Amygdala (tissue), 56 donors: ENCODE measurements around the gene FIBIN.
"Not testable (repeated sequence)": the region's sequence is repeated elsewhere in the genome, so short reads cannot be mapped to it uniquely, and the experiment has no call there.

Experiments used
- DNase-seq, 56 donors: peaks; one replicate each; lab custom pipeline; 2025; lab: John Stamatoyannopoulos, UW

The FIBIN gene

DNA sequence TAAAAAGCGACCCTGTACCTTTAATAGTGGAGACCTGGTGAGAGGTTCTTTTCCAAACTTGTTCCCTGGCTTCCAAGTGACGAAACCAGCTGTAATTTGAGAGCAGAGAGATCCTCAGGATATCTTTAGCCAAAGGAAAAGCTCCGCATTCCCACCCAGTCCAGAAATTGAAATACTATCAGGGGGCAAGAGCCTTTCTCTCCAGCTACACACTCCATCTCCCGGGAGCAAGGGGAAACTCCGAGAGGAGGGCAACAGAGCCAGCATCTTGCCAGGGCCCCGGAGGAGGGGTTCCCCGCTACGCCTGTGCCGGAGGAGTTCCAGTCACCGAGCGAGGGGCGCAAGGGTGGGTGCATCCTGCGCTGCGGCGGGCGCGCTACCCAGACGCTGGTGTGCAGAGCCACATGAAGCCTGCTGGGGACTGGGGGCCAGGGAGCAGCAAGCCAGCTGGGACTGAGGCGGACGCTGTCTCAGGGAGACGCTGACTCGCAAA lies at the start of gene FIBIN:
FIBIN (plus strand) TSS at position 148 of the 493 bp plus-strand sequence. CDS start 415 bp downstream, outside the sequence.
- peak in 28 of 56 donors; percentile 5 to 39 (median 18) for DNase-seq

DNA sequence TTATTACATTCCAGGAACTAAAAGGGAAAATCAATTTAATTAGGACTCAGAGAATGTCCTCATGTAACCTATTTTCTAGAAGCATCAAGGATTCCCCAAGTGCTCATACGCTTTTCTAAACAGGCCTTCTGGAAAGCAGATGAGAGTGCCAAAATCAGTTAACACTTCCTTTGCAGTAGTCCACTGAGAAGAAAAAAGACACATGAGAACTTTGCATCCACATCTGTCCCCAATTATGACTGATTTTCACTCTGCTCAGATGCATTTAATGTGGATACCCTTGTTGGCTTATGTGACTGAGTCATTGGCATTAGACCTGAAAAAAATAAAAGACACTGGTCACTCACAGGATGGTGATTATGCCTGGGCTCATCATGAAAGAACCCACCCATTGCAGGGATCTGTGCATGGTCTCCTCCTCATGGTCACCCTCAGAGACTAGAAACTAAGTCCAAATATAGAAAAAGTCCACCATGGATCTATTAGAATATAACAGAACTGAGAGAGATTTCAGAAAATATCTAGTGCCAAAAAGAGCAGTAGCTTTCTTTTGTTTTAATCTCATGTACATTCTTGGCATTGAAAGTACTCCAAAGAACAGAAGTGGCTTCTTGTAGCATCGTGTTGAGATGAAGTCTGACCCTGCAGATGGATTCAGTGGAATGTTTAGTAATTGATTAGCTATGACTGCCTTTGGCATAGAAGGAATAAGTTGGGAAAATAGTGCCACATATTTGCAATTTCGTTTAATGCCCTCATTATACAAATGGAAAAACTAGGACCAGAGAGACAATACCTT lies 48.8 kb upstream of the FIBIN start:
- no peak for DNase-seq

DNA sequence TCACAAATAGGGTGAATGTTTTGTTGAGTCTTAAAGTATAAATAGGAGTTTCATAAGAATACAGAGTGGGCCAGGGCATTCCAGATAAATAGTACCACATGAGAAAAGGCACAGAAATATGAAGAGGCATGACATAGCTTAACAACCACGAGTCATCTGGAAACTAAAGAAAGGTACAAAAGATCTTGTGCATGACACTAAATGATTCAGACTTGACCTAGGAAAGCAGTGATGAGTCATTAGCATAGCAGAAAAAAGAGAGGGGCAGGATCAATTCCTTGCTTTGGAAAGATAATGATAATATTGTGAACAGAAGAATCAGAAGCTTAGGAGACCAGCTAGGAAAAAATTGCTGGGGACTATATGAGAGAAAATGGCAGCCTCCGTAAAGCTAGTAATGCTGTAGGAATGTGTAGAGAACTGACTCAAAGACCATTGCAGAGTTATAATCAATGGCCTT lies 47.6 kb upstream of the FIBIN start:
- DNase-seq, result no peak

DNA sequence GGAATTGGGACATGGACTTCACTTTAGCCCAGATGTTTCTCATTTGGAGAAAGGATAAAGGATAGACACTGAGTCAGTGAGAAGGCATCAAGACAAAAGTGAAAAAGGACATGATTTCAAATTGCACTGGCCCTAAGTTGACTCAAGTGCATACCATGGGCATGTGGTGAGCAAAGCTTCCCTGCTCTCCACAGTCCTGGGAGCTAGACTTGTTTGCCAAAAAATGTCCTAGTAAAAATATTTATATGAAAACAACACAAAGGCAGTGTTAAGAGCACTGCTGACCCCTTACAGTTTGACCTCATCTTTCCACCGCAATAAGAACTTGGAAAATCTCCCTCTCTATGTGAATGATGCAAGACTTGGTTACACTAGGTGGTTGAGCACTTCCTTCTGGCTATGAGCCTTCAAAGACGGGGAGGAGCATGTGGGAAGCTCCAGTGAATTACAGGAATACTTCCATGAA lies 46.5 kb upstream of the FIBIN start:
- no peak for DNase-seq

DNA sequence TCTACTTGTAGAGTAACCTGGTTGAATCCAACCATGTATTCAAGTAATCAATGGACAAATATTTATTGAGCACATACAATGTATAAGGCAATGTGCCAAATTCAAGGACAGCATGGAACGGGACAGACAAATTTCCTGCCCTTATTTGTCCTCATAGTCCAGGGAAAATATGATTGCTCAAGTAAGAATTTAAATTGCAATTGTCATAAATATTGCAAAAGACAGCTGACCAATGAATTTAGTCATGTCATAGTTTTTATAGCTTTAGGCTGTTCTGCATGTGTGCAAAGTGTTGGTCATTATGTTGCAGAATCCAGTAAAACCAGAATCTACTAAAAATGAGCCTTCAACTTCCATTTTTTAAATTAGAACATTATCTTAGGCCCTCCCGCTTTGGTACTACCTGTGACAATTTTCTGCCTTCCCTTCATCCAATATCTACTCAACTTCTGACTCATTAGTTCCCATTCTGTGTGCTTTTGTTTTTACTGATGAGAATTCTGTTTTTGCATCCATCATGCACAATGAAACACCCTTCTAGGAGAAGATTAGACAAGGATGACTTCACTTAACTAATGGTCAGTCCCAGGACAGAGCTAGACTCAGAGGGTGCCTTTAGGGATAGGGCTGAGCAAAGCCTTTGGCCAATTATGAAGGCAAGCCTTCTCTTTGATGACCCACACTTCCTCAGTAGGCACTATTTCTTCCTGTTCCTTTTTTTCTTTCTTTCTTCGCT lies 45.8 kb upstream of the FIBIN start:
- no peak for DNase-seq

DNA sequence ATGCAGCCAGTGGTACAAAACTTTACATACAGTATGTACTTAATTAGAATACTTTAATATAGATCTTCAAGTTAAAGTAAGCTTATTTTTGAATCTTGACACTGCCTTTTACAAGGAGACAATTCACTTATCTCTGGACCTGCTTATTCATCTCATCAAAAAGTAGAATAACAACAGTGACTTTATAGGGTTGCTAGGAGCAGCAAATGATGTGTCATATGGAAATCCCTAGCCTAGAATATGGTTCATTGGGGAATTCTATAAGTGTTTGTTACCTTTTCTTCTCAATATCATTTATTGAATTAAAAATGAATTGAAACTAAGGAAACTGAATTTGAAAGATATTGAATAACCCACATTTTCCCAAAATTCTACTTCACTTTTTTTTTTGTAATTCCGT lies 45.0 kb upstream of the FIBIN start:
- DNase-seq, result no peak

DNA sequence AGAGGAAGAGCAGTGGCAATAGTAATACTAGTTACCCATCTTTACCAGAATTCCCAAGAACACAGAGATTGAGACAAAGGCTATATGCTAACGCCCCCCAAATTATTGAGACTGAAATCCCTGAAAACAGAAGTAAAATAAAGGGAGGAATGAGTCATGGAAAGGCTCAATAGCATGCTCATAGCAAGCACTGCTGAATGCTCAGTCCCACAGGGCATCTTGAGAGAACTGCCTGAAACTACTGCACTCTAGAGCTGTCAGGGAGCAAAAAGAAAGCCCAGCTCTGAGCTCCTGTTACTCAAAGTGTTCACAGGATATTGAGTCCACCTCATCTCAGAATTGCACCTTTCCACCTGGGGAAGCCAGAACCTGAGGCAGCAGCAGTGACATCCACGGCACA lies 44.1 kb upstream of the FIBIN start:
- no peak for DNase-seq

DNA sequence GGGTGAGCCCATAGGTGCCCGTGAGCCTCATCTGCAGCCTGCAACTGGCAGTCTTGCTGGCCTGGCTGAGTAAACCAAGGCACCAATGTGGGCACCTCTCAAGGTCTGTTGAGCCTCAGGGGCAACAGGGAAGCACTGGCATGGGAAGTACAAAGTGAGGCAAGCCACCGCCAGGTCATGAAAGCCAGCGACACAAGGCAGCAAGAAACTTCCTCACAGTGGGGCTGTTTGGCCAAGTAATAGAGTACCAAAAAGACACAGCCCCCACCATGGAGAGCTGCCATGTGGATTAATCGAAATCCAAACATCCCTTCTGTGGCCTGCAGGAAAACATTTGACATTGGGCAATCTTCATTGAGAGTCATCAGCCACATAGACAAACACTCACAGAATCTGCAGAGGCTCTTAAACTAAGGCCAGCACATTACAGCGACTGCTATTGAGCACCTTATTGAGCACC lies 43.6 kb upstream of the FIBIN start:
- no peak for DNase-seq

DNA sequence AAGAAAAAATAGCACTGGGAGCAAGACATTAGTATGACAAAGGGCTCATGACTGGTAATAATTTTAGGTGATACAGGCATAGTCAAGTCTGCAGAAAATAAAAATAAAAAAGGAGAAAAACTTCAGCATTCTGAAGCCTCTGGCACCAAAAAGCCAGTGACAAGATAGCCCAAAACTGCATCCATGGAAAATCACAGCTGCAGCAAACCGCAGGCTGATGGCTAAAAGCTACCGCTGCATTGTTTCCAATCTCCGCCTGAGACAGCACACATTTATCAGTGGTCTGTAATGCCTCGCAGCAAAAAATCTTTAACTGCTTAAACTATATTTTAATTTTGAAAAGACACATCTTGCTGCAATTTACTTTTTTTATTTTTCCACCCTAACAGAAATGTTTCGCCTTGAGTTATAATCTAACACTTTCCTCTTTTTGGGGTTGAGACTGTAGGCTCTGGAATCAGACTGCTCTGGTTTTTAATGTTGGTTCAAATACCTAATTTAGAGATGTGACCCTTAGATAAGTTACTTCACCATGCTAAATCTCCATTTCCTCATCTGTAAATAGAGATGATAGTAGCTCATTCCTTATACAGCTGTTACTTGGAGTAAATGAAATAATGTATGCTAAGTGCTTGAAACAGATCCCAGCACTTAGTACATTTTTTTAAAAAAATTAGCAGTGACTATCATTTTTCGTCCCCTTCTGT lies 42.0 kb upstream of the FIBIN start:
- no peak for DNase-seq

DNA sequence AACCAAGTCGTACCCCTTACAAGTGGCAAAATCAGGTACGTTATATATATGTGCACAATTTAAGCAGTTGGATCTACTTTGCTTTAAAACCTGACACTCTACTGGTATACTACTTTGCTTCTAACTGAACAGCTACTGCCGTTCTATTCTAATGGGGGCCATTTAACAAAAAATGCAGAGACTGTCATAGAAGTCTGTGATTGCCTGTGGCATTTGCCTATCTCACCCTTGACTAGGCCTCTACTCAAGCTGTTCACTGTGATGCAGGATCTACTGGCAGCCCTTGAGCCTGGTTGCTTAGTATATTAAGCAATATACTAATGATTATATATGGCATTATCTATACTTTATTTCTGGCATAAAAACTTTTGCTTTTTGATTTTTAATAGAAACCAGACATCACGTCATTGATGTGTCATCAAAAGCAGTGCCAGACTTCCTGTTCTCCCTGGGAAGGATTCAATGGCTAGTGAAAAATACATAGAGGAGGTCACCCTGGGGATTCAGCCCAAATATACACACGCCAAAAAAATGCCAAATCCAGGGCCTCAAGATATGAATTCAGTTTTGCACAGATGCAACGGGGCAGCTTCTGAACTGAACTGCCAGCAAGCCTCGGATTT lies 40.0 kb upstream of the FIBIN start:
- no peak for DNase-seq

DNA sequence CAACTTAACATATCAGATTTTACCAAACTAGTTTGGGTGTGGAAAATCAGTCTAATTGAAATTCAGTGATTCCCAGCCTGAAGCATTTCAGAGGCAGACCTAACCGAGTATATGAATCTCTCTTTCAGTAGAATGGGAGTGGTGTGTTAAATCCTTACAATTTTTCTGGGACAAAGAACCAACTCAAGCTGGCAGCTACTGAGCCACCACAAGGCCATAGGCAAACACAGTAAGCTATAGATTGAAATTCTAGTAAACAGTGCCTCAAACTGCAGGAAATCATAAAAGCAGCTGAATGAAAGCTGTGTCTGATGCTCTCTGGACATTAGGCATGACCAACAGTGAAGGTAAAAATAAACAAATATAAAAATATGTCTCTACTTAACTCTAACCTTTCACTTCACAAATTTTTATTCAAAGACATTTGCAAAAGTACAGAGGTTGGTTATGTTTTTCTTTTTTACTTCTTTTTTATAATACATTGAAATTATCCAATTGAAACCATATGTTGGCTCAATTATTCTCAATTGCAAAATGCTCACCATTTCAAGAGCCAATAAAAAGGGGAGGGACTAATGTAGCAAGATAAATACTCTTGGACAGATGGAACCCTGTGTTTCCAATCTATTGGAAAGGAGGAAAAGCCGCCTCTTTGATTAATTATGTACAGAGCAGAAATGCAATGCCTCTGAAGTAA lies 35.8 kb upstream of the FIBIN start:
- DNase-seq, result no peak

DNA sequence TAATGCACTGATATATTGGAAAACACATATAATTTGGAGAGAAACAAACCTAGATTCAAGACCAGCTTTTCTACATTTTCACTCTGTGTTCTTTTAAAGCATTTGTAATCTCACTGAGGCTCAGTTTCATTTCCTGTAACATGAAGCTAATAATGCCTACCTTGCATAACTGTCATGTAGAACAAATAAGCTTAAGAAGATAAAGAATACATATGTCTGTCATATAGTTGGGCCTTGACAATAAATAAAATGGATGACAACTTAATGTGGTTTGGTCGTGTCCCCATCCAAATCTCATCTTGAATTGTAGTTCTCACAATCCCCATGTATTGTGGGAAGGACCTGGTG lies 35.2 kb upstream of the FIBIN start:
- no peak for DNase-seq

DNA sequence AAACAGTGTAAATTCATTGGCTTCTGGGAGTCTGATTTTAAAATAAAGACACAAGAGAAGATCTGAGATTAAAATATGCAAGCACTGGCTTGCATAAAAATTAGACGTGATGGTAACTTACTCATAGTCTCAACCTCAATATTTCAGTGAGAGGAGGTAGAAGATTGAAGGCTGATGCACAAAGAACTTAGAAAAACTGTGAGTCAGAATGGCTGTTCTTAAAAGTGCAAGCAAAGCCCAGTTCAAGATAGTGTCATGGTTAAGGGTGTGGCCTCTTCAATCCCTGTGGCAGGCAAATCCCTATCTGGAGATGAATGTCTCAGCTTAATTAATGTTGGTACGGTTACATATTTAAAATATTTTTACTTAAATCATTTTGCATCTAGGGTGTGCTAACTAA lies 33.6 kb upstream of the FIBIN start:
- no peak for DNase-seq

DNA sequence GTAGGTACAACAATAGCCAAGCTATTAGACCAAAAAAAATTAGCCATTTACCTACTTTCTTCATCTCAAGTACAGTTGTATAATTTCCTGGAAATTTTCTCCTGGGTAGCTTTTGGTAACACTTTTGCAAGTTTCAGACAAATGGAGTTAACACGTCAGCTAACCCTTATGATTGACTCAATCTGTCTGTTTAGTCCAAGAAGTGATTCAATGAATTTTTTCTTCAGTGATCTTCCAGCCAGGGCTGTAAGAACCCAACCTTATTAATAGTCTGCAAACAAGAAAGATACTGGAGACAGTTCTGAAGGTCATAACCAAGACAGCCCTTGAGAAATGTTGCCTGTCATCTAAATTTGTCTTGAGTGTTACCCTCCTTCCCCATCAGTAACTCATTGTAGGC lies 30.1 kb upstream of the FIBIN start:
- no peak for DNase-seq

DNA sequence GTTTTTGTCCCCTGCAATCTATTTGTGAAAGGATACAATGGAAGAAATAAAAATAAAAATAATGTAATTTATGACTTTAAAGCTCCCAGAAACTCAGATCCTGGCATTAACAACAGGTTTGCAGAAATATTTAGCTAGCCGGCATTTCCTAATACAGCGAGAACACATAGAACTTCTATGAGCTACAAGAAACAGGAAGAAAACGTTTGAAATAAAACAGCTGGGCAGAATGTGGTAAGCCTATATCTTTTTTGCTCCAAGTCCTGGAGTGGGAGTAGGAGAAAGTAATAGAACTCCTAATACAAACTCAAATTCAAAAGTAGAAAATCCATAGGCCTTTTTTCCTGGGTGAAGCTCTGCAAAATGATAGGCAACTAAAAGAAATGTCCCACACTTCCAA lies 29.6 kb upstream of the FIBIN start:
- DNase-seq, result no peak

DNA sequence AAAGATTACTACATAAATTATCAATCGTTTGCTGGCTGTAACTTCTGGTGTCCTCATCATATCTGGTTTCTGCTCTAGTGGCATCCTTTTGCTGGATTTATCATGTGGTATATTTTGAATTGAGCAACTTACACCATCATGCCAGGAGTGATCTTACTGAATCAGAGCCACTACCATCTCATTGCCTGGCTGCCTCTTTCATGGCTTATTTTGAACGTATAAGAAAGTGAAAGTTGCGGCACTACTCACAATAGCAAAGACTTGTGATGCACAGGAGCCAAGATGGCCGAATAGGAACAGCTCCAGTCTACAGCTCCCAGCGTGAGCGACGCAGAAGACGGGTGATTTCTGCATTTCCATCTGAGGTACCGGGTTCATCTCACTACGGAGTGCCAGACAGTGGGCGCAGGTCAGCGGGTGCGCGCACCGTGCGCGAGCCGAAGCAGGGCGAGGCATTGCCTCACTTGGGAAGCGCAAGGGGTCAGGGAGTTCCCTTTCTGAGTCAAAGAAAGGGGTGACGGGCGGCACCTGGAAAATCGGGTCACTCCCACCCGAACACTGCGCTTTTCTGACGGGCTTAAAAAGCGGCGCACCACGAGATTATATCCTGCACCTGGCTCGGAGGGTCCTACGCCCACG lies 28.9 kb upstream of the FIBIN start:
- DNase-seq, result not testable (repeated sequence)

DNA sequence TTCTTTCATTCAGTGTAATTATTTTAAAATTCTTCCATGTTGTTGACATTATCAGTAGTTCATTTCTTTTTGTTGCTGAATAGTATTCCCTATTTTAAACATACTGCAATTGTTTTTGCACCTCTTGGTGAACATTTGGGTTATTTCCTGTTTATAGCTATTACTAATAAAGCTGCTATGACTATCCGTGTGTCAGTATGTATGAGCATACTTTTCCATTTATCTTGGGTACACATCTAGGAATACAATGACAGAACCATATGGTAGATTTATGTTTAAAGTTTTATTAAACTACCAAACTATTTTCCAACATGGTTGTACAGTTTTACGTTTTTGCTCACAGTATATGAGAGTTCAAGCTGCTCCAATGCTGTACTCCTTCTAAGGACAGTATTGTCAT lies 22.0 kb upstream of the FIBIN start:
- DNase-seq, result no peak

DNA sequence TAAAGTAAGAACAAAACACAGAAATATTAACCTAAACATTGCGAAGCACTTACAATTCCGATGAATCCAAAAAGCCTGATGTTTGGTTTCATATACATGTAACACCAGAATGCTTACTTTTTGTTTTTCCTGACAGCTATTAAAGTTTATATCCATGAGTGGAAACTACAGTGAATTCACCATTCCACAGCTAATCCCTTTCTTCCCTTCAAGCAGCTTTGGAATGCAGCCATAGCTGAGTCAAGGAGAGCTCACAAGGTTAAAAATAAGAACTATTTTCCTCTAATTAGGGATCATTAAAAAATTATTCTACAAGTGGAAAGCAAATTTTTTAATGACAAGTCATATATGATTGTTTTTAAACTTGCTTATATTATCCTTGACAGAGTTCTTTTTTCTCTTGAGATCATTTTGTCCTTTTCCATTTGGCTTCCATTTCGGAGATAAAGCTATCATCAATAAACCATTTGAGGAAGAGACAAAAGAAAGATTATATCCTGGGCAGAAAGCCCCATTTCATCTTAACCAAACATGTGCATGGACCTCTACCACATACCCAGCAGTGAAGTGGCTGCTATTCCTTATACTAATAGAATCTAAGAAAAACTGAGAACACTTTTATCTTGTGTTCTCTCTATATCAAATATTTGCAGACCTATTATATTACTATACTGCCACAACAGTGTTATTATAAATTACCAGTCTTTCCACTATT lies 19.7 kb upstream of the FIBIN start:
- no peak for DNase-seq

DNA sequence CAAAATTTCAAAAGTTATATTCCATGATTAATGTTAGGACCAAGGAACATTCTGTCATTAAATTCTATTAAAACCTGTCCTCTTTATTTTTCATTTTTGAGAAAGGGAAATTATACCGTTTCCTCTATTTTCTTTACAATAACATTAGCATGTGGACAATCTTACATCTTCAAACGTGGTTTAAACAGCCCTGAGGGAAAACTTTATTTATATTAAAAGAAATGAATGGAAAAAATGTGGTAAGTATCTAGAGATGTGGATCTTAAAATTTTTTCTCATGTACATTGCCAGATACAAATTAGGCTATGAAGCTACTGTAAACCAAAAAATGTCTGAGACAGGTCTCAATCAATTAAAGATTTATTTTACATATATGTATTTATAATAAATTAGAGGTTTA lies 18.9 kb upstream of the FIBIN start:
- no peak for DNase-seq
